ENCODE measurements around the gene FCRLA.
"Not testable (repeated sequence)": the region's sequence is repeated elsewhere in the genome, so short reads cannot be mapped to it uniquely, and the experiment has no call there.

The FCRLA gene, protein sequence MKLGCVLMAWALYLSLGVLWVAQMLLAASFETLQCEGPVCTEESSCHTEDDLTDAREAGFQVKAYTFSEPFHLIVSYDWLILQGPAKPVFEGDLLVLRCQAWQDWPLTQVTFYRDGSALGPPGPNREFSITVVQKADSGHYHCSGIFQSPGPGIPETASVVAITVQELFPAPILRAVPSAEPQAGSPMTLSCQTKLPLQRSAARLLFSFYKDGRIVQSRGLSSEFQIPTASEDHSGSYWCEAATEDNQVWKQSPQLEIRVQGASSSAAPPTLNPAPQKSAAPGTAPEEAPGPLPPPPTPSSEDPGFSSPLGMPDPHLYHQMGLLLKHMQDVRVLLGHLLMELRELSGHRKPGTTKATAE

DNA sequence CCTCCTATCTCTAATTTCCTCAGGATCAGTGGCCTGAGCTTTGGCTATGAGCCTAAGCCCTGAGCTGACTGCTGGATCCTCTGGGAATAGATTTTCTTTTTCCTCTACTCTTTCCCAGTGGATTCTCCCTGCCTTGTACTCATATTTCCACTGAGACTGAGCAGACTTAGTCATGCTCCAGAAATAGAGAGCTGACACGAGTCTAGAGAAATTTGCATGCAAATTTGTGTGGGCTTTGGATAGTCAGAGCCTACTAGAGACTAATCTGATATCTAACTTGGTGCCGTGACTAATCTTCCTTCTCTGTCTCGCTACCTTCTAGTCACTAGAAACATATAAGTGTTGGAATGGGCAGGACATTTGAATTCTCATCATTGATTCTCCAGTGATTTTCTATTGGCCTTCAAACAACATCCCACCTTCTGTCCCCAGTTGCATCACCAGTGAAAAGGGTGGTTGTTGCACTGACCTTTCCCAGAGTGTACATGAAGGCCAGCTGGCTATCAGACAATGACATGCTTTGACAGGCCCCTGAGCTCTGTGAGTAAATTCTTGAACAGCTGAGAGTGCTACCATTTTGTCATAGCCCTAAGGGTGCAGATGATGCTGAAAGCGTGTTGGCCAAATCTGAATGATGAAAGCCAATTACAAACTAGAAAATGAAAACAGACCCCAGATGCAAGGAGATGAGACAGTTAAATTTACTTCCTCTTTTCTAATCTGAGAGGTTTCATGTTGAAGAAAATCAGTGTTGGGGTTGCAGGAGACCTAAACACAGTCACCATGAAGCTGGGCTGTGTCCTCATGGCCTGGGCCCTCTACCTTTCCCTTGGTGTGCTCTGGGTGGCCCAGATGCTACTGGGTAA, at the start of gene FCRLA:
TSS of gene FCRLA (plus strand) at position 748 of the 866 bp plus-strand sequence. CDS start at position 784, 36 bp downstream.
- no peak for DNase-seq (ENCODE audit: low read depth in 2 of 2)

GRCh38 chr1:161658524-161658923, 48.5 kb upstream of the FCRLA start:
- DNase-seq (ENCODE audit: low read depth in 2 of 2), result not testable (repeated sequence)

- not testable (repeated sequence) for DNase-seq (ENCODE audit: low read depth in 2 of 2)
Measured at GRCh38 chr1:161661660-161662311, 45.2 kb upstream of the FCRLA start.

DNA sequence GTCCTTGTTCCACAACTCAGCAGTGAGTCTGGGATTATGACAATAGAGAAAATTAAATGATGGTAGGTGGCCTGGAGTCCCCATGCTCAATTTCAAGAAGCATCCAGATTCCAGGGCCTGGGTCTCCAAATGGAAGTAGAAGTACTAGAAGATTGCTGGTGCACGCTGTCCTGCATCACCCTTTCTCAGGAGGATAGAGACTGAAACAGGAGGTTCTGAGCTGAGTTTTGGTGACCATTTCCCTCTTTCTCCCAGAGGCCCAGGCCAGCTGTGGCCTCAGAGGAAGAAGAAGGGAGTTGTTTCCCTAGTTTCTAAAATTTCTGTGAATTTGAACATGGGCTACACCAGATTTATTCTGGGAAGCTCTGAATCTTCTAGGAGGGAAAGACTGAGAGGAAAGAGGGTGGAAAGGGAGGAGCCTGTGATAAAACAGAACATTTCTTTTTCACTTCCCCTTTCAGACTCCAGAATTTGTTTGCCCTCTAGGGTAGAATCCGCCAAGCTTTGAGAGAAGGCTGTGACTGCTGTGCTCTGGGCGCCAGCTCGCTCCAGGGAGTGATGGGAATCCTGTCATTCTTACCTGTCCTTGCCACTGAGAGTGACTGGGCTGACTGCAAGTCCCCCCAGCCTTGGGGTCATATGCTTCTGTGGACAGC, 44.2 kb upstream of the FCRLA start, which contains the start of gene FCGR2B:
TSS of gene FCGR2B (plus strand) at position 460 of the 656 bp plus-strand sequence. CDS start at position 559, 99 bp downstream.
- DNase-seq (ENCODE audit: low read depth in 2 of 2), result not testable (repeated sequence)

DNA sequence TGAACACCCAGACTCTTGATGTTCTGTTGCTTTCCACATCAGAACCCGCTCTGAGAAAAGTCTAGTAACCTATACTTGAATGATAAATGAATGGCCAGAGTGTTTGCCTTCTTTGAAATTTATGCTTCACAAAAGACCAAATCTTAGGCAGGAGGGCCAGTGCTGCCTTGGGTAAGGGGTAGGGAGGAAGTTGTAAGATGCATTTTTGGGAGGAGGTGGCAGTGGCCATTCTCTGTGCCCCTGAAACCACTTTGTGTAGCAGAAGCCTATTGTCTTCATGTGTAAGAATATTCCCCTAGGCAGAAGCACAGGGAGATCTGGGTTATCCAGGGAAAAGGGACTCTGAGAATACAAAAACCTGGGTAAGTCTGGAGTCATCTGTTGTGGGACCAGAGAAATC, 43.5 kb upstream of the FCRLA start:
- DNase-seq (ENCODE audit: low read depth in 2 of 2), result not testable (repeated sequence)

GRCh38 chr1:161664689-161665088, 42.3 kb upstream of the FCRLA start:
- DNase-seq (ENCODE audit: low read depth in 2 of 2), result not testable (repeated sequence)

GRCh38 chr1:161671045-161672020, 35.7 kb upstream of the FCRLA start:
- not testable (repeated sequence) for DNase-seq (ENCODE audit: low read depth in 2 of 2)

- not testable (repeated sequence) for DNase-seq (ENCODE audit: low read depth in 2 of 2)
Measured at GRCh38 chr1:161673437-161673836, 33.6 kb upstream of the FCRLA start.

GRCh38 chr1:161674447-161674846, 32.6 kb upstream of the FCRLA start:
- not testable (repeated sequence) for DNase-seq (ENCODE audit: low read depth in 2 of 2)

GRCh38 chr1:161674908-161675307, 32.1 kb upstream of the FCRLA start:
- DNase-seq (ENCODE audit: low read depth in 2 of 2), result not testable (repeated sequence)

- DNase-seq (ENCODE audit: low read depth in 2 of 2), result no peak
Measured at GRCh38 chr1:161676441-161676840, 30.6 kb upstream of the FCRLA start.

DNA sequence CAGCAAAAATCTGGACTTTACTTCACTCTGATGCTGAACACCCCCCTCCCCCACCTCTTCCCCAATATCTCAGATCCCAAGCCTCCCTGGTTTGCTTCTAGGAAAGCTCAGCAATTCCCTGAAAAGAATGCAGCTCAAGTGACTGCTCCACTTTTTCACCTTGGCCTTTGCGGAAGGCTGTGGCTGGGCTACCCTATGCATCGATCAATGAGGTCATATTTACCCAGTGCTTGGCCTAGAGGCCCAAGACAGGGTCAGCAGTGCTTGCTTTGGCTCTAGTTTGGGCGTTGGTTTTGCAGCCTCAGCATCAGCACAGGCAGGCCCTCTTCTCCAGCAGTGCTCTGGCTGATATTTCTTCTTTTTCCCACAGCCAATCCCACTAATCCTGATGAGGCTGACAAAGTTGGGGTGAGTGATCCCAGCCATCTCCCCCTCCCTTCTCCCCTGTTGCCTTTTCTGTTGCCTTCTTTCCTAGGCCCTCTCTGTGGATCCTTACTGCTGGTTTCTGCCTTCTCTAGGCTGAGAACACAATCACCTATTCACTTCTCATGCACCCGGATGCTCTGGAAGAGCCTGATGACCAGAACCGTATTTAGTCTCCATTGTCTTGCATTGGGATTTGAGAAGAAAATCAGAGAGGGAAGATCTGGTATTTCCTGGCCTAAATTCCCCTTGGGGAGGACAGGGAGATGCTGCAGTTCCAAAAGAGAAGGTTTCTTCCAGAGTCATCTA, 29.9 kb upstream of the FCRLA start:
- DNase-seq (ENCODE audit: low read depth in 2 of 2), result no peak

DNA sequence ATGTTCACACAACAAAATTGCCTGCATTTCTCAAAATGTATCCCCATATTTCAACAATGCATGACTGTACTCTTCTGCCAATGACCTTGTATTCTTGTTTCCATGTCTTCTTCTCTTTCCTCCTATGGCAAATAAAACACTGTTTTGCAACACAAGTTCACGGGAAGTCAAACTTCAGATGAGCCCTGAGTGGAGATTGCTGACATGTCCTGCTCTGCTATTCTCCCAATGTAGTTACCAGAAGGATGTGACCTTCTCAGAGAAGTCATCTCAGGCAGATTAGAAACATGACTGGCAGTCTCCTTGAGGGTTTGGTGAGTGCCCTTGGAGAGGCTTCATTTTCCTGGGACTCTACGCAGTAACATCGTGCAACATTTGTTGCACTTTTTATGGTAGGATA, 28.5 kb upstream of the FCRLA start:
- DNase-seq (ENCODE audit: low read depth in 2 of 2), result no peak

- DNase-seq (ENCODE audit: low read depth in 2 of 2), result no peak
Measured at GRCh38 chr1:161681879-161682278, 25.1 kb upstream of the FCRLA start.

DNA sequence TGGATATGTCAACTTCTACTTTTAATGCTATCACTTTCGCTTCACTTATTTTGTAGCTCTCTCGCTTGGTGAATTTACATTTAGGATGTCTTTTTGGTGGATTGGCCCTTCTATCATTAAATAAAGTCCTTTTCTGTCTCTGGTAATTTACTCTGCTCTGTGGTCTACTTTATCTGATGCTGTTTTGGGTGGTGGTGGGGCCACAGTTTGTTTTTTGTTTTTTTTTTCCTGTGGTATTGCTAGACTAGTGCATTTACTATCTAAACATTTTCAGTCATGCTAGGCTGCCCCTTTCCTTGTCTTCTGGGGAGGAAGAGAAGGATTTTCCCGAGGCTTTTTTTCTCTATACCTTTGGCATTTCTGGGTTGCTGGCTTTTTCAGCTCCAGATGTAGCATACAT, 18.1 kb upstream of the FCRLA start:
- DNase-seq (ENCODE audit: low read depth in 2 of 2), result no peak

GRCh38 chr1:161691846-161692245, 15.2 kb upstream of the FCRLA start:
- DNase-seq (ENCODE audit: low read depth in 2 of 2), result no peak

DNA sequence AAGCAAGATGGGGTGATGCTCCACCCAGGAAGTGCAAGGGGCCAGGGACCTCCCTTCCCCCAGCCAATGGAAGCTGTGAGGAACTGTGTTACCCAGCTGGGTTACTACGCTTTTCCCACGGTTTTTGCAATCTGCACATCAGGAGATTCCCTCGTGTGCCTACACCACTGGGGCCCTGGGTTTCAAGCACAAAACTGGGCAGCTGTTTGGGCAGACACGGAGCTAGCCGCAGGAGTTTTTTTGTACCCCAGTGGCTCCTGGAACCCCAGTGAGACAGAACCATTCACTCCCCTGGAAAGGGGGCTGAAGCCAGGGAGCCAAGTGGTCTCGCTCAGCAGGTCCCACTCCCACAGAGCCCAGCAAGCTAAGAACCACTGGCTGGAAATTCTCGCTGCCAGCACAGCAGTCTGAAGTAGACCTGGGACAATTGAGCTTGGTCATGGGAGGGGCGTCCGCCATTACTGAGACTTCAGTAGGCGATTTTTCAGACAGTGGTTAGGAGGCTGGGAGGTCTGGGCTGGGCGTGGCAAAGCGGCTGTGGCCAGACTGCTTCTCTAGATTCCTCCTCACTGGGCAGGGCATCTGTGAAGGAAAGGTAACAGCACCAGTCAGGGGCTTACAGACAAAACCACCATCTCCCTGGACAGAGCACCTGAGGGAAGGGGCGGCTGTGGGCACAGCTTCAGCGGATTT, 13.9 kb upstream of the FCRLA start:
- DNase-seq (ENCODE audit: low read depth in 2 of 2), result not testable (repeated sequence)

DNA sequence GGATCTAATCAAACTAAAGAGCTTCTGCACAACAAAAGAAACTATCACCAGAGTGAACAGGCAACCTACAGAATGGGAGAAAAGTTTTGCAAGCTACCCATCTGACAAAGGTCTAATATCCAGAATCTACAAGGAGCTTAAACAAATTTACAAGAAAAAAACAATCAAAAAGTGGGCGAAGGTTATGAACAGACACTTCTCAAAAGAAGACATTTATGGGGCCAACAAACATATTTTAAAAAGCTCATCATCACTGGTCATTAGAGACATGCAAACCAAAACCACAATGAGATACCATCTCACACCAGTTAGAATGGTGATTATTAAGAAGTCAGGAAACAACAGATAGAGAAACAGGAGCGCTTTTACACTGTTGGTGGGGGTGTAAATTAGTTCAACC, 8.7 kb upstream of the FCRLA start:
- DNase-seq (ENCODE audit: low read depth in 2 of 2), result not testable (repeated sequence)

DNA sequence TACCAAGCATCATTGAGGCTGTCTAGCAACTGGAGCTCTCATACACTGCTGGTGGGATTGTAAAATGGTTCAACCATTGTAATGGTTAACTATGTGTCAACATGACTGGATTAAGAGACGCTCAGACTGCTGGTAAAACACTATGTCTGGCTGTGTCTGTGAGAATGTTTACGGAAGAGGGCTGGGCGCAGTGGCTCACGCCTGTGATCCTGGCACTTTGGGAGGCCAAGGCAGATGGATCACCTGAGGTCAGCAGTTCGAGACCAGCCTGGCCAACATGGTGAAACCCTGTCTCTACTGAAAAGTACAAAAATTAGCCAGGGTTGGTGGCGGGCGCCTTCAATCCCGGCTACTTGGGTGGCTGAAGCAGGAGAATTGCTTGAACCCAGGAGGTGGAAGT, 4.8 kb upstream of the FCRLA start:
- DNase-seq (ENCODE audit: low read depth in 2 of 2), result no peak
